ENCODE results near the gene DSCAM.
"Not testable (repeated sequence)": the region's sequence is repeated elsewhere in the genome, so short reads cannot be mapped to it uniquely, and the experiment has no call there.

Gene DSCAM

GRCh38 chr21:40074710-40075109, 772.2 kb downstream of the DSCAM start:
- in situ Hi-C loops (cut with HindIII; ENCODE audit: low sequenced_read_pairs): no loop called here

DNA sequence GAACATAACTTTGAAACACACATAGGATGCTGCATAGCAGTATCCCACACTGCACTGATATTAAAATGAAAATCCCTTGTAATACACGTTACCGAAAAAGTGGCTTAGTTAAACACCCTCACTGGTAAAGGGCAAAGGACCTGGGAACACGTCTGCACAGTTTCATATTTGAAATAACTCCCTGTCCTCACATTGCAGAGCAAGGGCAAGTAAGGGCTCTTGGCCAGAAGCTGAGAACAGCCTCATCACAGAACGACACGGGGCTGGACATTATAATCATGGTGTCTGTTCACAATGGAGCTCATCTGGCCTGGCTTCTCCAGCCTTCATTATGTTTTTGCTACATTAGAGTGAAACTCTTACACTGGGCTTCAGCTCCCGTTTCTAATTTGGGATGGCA, 772.8 kb downstream of the DSCAM start:
- in situ Hi-C loops (cut with HindIII; ENCODE audit: low sequenced_read_pairs): no loop called here

GRCh38 chr21:40073642-40074041, 773.3 kb downstream of the DSCAM start:
- in situ Hi-C loops (cut with HindIII; ENCODE audit: low sequenced_read_pairs): no loop called here

DNA sequence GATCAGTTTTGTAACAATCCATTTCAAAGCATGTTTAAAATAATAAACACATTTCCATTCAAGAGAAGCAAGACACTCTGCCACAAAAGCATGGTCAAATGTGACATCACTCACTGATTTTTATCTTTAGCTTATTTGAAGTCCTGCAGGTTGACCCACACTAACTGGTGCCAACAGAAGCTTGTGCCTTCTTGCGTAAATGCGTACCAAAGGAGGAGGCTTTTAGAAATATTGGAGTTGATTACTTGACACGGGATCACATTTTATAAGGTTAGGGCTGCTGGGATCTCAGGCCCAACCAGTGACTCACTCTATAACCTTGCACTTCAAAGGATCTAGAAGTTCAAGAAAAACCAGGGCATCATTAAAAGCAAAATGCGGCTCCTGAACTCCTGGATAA, 776.1 kb downstream of the DSCAM start:
- in situ Hi-C loops (cut with HindIII; ENCODE audit: low sequenced_read_pairs): no loop called here

DNA sequence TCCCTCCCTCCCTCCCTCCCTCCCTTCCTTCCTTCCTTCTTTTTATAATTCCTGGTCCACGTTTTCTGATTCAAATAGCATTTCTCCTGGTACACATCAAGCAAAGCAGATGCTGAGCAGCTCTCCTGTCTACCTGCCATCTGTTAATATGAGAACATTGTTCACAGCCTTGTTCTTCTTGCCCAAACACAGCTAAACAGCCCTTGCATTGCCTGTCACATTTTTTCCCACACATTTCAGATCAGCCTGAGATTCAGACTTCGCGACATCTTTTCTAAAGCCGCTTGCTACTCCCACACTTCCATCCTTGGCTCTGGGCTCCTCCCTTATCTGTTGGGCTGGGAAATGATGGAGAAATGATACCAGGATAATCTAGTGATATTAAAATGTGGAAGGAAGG, 779.2 kb downstream of the DSCAM start:
- in situ Hi-C loops (cut with HindIII; ENCODE audit: low sequenced_read_pairs): no loop called here

DNA sequence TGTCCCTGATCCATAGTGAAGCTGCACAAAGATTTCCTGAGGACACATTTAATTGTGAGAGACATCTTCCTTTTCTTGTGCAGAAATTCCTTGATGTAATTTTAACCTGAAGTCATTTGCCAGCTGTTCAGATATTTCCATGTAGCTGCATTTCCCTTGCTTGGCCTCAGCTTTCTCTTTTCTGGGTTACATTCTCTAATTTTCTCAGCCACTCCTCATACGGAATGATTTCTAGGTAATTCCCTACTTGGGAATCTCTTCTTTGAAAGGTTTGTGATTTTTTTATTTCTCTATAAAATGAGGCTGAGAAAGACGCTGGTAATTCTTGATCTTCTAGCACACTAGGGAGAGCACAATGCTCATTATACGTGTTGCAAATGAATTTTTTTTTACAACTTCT, 780.7 kb downstream of the DSCAM start:
- in situ Hi-C loops (cut with HindIII; ENCODE audit: low sequenced_read_pairs): no loop called here

GRCh38 chr21:40060083-40060677, 786.8 kb downstream of the DSCAM start:
- in situ Hi-C loops (cut with HindIII; ENCODE audit: low sequenced_read_pairs): no loop called here

GRCh38 chr21:40057331-40057730, 789.6 kb downstream of the DSCAM start:
- in situ Hi-C loops (cut with HindIII; ENCODE audit: low sequenced_read_pairs): no loop called here

DNA sequence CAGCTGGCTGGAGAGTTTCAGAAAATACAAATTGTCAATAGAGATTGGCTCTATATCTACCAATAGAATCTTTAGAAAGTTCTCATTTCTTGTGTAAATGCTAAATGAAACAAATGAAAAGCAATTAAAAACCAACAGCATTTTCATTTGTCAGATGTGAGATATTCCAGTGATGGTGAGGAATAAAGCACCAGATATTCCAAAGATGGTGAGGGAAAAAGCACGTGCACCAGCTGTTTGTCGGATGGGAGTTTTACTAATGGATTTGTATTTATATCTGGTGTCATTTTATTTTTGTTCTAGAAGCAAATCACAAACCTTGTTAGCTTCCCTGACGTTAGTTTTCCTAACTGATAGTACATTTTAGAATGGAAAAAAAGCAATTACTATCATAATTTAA, 790.9 kb downstream of the DSCAM start:
- in situ Hi-C loops (cut with HindIII; ENCODE audit: low sequenced_read_pairs): no loop called here

- in situ Hi-C loops (cut with HindIII; ENCODE audit: low sequenced_read_pairs): no loop called here
Observed at GRCh38 chr21:40054403-40054802, 792.6 kb downstream of the DSCAM start.

GRCh38 chr21:40053007-40053406, 794.0 kb downstream of the DSCAM start:
- in situ Hi-C loops (cut with HindIII; ENCODE audit: low sequenced_read_pairs): no loop called here

DNA sequence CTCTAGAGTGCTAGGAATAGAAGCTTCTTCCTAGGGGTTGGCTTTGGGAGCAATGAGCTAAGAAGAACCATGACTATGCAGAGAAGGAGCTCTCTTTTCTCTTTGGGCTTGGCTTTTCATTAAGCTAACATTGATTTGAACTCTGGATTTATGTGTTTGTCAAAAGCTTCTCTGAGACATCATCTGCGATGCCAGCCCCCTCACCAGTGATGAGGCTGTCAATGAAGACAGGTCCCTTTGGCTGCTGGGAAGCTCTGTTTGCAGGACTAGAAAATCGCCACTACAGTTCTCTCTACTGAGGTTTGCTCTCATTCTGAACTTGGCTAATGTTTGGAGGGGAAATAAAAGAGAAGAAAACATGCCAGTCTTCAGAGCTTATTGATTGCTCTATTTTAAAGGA, 794.7 kb downstream of the DSCAM start:
- in situ Hi-C loops (cut with HindIII; ENCODE audit: low sequenced_read_pairs): no loop called here

DNA sequence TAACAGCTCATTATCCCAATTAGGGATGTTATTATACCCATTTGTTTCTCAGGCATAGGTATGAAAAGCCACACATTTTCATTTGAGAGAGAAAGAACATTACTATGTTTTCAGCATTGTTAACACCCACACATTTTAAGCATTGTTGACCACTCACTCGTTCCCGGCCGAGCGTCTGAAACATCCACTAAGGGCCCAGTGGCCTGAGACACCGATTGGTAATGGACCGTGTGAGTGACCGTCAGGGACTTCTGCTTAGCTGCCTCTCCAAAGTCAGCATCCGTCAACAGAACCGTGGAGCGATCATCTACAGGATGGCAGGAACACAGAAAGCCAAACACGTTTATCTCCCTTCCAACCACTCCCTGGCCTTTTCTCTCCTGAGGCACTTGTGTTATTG, 795.2 kb downstream of the DSCAM start:
- in situ Hi-C loops (cut with HindIII; ENCODE audit: low sequenced_read_pairs): no loop called here

GRCh38 chr21:40049931-40050290, 797.0 kb downstream of the DSCAM start:
- in situ Hi-C loops (cut with HindIII; ENCODE audit: low sequenced_read_pairs): no loop called here

- in situ Hi-C loops (cut with HindIII; ENCODE audit: low sequenced_read_pairs): no loop called here
Observed at GRCh38 chr21:40049031-40049930, 797.7 kb downstream of the DSCAM start.

GRCh38 chr21:40047993-40048730, 798.8 kb downstream of the DSCAM start:
- in situ Hi-C loops (cut with HindIII; ENCODE audit: low sequenced_read_pairs): no loop called here

DNA sequence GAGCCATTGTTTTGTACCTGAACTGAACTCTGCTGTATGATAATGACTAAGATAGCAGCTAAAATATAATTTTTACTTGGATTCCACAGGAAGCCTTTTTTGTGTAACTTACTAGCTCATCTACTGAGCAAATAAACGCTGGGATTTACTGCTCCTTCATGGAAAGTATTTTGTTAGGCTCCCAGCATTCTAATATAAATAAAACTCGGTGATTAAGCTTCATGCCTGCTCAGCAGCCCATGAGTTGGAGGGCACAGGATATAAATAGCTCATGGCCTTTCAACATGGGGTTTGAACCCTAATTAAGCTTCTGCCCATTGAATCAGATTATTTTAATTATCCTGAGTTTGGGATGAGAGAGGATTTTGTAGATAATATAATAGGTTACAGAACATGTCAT, 799.7 kb downstream of the DSCAM start:
- in situ Hi-C loops (cut with HindIII; ENCODE audit: low sequenced_read_pairs): no loop called here

GRCh38 chr21:40043866-40044265, 803.1 kb downstream of the DSCAM start:
- in situ Hi-C loops (cut with HindIII; ENCODE audit: low sequenced_read_pairs): no loop called here

GRCh38 chr21:40043423-40043822, 803.5 kb downstream of the DSCAM start:
- in situ Hi-C loops (cut with HindIII; ENCODE audit: low sequenced_read_pairs): no loop called here

DNA sequence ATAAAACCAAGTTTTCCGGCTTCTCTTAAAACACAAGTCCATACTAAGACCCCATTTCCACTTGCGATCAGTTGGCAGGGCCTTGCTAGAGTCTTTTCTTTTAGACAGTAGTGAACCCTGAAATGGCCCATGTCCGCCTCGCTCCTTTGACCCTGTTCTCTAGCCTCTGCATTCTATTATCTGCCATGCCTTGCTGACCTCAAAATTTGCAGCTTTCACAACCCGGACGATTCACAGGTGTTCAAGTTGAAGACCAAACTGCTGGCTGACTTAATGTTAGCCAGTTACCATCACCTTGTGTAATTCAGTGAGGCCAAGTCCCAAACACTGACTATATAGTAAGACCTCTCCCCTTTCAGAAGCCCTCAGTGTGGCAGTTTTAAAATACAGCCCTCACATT, 805.5 kb downstream of the DSCAM start:
- in situ Hi-C loops (cut with HindIII; ENCODE audit: low sequenced_read_pairs): no loop called here

DNA sequence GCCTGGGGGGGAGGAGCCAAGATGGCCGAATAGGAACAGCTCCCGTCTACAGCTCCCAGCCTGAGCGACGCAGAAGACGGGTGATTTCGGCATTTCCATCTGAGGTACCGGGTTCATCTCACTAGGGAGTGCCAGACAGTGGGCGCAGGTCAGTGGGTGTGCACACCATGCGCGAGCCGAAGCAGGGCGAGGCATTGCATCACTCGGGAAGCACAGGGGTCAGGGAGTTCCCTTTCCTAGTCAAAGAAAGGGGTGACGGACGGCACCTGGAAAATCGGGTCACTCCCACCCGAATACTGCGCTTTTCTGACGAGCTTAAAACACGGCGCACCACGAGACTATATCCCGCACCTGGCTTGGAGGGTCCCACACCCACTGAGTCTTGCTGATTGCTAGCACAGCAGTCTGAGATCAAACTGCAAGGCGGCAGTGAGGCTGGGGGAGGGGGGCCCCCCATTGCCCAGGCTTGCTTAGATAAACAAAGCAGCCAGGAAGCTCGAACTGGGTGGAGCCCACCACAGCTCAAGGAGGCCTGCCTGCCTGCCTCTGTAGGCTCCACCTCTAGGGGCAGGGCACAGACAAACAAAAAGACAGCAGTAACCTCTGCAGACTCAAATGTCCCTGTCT, 813.7 kb downstream of the DSCAM start:
- in situ Hi-C loops (cut with HindIII; ENCODE audit: low sequenced_read_pairs): not testable (repeated sequence)
